Measurements from ENCODE around the gene ZFAND3.

Gene ZFAND3

DNA sequence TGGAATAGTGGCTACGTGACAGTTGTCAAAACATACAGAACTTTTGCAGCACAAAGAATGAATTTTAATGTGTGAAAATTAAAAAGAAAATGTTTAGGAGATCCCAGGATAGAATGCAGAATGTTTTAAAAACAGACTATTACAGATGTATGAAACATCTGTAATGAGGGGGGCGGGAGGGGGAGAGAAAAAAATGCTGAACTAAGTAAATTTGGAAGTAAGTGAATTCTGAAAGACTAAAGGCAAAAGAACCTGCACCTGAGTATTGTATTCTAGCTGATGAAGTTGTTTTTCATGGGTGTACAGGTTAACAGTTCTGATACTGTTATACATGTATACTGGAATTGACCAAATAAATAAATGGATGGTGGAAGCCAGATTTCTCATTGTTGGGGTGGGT is 178.8 kb downstream of the ZFAND3 start:
- H3K4me1 ChIP-seq (ENCODE audit: insufficient read depth, low read length, severe bottlenecking), result no peaks in the 10 kb centered on the region
- H3K9me3 ChIP-seq (ENCODE audit: low read length), result no peaks in the 10 kb centered on the region
- H2AFZ ChIP-seq (ENCODE audit: low read length), result no peak overlapping the region
- no peaks in the 10 kb centered on the region for H3K9me2 ChIP-seq (ENCODE audit: low read depth, low read length)
- TF ChIP-seq, protein P1, sequence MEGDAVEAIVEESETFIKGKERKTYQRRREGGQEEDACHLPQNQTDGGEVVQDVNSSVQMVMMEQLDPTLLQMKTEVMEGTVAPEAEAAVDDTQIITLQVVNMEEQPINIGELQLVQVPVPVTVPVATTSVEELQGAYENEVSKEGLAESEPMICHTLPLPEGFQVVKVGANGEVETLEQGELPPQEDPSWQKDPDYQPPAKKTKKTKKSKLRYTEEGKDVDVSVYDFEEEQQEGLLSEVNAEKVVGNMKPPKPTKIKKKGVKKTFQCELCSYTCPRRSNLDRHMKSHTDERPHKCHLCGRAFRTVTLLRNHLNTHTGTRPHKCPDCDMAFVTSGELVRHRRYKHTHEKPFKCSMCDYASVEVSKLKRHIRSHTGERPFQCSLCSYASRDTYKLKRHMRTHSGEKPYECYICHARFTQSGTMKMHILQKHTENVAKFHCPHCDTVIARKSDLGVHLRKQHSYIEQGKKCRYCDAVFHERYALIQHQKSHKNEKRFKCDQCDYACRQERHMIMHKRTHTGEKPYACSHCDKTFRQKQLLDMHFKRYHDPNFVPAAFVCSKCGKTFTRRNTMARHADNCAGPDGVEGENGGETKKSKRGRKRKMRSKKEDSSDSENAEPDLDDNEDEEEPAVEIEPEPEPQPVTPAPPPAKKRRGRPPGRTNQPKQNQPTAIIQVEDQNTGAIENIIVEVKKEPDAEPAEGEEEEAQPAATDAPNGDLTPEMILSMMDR (IDR thresholded peaks at IDR 0.05; ENCODE audit: low read length), result no peak
- no peak for TF ChIP-seq EZH2 (IDR thresholded peaks at IDR 0.05; ENCODE audit: borderline replicate concordance, low read length)
- H3K27ac ChIP-seq (ENCODE audit: low read depth, low read length, poor library complexity, severe bottlenecking), result no peak overlapping the region
- H3K9ac ChIP-seq (ENCODE audit: low read length), result no peak overlapping the region
- no peaks in the 10 kb centered on the region for H3K36me3 ChIP-seq (ENCODE audit: insufficient read depth, low read length)
- no peaks in the 10 kb centered on the region for H3K79me2 ChIP-seq (ENCODE audit: insufficient read depth, low read length)
- no peaks in the 10 kb centered on the region for H4K20me1 ChIP-seq (ENCODE audit: insufficient read depth, low read length)
- H3F3A ChIP-seq (ENCODE audit: insufficient read depth, low read length), result no peaks in the 10 kb centered on the region
- no peak overlapping the region for H3K4me2 ChIP-seq (ENCODE audit: low read length)
- H3K27me3 ChIP-seq (ENCODE audit: insufficient read depth, low read length), result no peaks in the 10 kb centered on the region
- H3K4me3 ChIP-seq (ENCODE audit: low read depth, low read length, poor library complexity, severe bottlenecking), result no peak overlapping the region

DNA sequence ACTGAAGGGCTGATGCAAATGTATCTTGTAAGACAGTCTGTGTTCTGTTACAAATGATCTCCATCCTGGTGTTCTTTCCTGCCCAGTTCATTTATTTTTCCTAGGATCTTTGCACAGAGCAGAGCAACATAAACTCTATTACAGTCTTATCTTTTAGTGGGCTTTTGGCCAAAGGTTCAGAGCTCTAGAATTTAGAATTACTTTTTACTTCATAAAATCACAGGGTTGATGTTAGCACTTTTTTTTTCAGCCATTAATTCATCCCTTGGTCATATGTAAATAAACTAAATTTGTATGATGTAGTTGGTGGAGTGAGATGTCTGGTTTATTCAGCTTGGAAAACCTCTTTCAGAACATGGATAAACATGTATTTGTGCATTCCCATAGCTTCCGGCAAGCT is 181.9 kb downstream of the ZFAND3 start:
- H3K4me1 ChIP-seq (ENCODE audit: insufficient read depth, low read length, severe bottlenecking), result no peaks in the 10 kb centered on the region
- no peak overlapping the region for H3K4me3 ChIP-seq (ENCODE audit: low read depth, low read length, poor library complexity, severe bottlenecking)
- no peak overlapping the region for H3K4me2 ChIP-seq (ENCODE audit: low read length)
- no peaks in the 10 kb centered on the region for H3K9me3 ChIP-seq (ENCODE audit: low read length)
- H3K27ac ChIP-seq (ENCODE audit: low read depth, low read length, poor library complexity, severe bottlenecking), result no peak overlapping the region
- no peak overlapping the region for H3K9ac ChIP-seq (ENCODE audit: low read length)
- H3K27me3 ChIP-seq (ENCODE audit: insufficient read depth, low read length), result no peaks in the 10 kb centered on the region
- no peak overlapping the region for H2AFZ ChIP-seq (ENCODE audit: low read length)
- no peaks in the 10 kb centered on the region for H3K9me2 ChIP-seq (ENCODE audit: low read depth, low read length)
- no peaks in the 10 kb centered on the region for H3K79me2 ChIP-seq (ENCODE audit: insufficient read depth, low read length)
- no peaks in the 10 kb centered on the region for H4K20me1 ChIP-seq (ENCODE audit: insufficient read depth, low read length)
- no peaks in the 10 kb centered on the region for H3F3A ChIP-seq (ENCODE audit: insufficient read depth, low read length)
- no peaks in the 10 kb centered on the region for H3K36me3 ChIP-seq (ENCODE audit: insufficient read depth, low read length)
- TF ChIP-seq, protein P1 (IDR thresholded peaks at IDR 0.05; ENCODE audit: low read length), result no peak
- TF ChIP-seq EZH2 (IDR thresholded peaks at IDR 0.05; ENCODE audit: borderline replicate concordance, low read length), result no peak

DNA sequence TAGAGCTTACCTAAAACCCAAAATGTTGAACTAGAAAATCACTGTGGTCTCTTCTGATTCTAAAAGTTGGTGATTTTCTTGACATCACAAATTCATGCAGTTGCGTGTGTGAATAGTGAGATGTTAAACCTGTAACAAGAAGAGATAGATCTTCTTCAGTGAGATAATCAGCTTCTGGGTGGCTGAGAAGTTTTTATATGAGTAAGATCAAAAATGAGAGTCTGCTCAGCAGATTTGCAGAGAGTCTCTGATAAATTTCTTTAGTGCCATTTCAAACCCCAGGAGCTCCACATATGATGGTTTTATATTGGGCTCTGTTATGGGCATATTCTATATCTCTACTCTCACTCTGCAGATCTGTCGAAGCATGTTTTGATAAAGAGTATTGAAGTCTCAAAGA is 185.4 kb downstream of the ZFAND3 start:
- no peaks in the 10 kb centered on the region for H3K79me2 ChIP-seq (ENCODE audit: insufficient read depth, low read length)
- no peak overlapping the region for H2AFZ ChIP-seq (ENCODE audit: low read length)
- no peak overlapping the region for H3K9ac ChIP-seq (ENCODE audit: low read length)
- no peaks in the 10 kb centered on the region for H4K20me1 ChIP-seq (ENCODE audit: insufficient read depth, low read length)
- no peak overlapping the region for H3K4me2 ChIP-seq (ENCODE audit: low read length)
- no peaks in the 10 kb centered on the region for H3K27me3 ChIP-seq (ENCODE audit: insufficient read depth, low read length)
- H3K4me3 ChIP-seq (ENCODE audit: low read depth, low read length, poor library complexity, severe bottlenecking), result no peak overlapping the region
- H3F3A ChIP-seq (ENCODE audit: insufficient read depth, low read length), result no peaks in the 10 kb centered on the region
- no peaks in the 10 kb centered on the region for H3K9me3 ChIP-seq (ENCODE audit: low read length)
- H3K4me1 ChIP-seq (ENCODE audit: insufficient read depth, low read length, severe bottlenecking), result no peaks in the 10 kb centered on the region
- TF ChIP-seq EZH2 (IDR thresholded peaks at IDR 0.05; ENCODE audit: borderline replicate concordance, low read length), result no peak
- TF ChIP-seq, protein P1 (IDR thresholded peaks at IDR 0.05; ENCODE audit: low read length), result no peak
- H3K36me3 ChIP-seq (ENCODE audit: insufficient read depth, low read length), result no peaks in the 10 kb centered on the region
- no peaks in the 10 kb centered on the region for H3K9me2 ChIP-seq (ENCODE audit: low read depth, low read length)
- H3K27ac ChIP-seq (ENCODE audit: low read depth, low read length, poor library complexity, severe bottlenecking), result no peak overlapping the region

All from OCI-LY1 (cell line).